DND-41 (cell line): Measurements from ENCODE around the gene STAT6.
A peak's percentile ranks its signal among the peaks of the same experiment; 100 is the strongest.

Experiments
- ATAC-seq: fragments of 200-7000 bp; cut with Tn5 transposase; 3 replicates; pipeline ENCODE4 v1.9.1; 2021; ENCODE audit warnings: low read depth; ENCODE audit not compliant: insufficient read depth
- DNase-seq: peaks from one replicate; pipeline ENCODE4 v3.0.0-alpha.2; 2020
- H2AFZ ChIP-seq: 2 replicates; pipeline ENCODE4 v1.6.0; 2012; ENCODE audit warnings: low read depth, low read length
- H3K27ac ChIP-seq: 2 replicates; pipeline ENCODE4 v1.5.1; 2012; ENCODE audit warnings: low read length, inconsistent platforms
- H3K27me3 ChIP-seq: fragments of 200-600 bp; sonication (generic); 2 replicates; pipeline ENCODE4 v1.6.0; 2012; ENCODE audit warnings: low read length, mild to moderate bottlenecking, inconsistent platforms; ENCODE audit not compliant: insufficient read depth, poor library complexity
- H3K36me3 ChIP-seq: 2 replicates; pipeline ENCODE4 v1.5.1; 2012; ENCODE audit warnings: low read length, inconsistent platforms; ENCODE audit not compliant: insufficient read depth
- H3K4me1 ChIP-seq: 2 replicates; pipeline ENCODE4 v1.5.1; 2012; ENCODE audit warnings: mild to moderate bottlenecking, low read length; ENCODE audit not compliant: insufficient read depth
- H3K4me2 ChIP-seq: 2 replicates; pipeline ENCODE4 v1.6.0; 2012; ENCODE audit warnings: mild to moderate bottlenecking, moderate library complexity, low read length, inconsistent platforms; ENCODE audit not compliant: insufficient read depth
- H3K4me3 ChIP-seq, 2 experiments: fragments of 200-600 bp in 1 of 2; shearing (Covaris generic) in 1 of 2; 2 replicates each; pipeline ENCODE4 v1.5.1; 2012 to 2016; ENCODE audit warnings: inconsistent platforms in 2 of 2, low read length in 2 of 2, mild to moderate bottlenecking in 2 of 2, low read depth in 1 of 2, moderate library complexity in 1 of 2
- H3K79me2 ChIP-seq: 2 replicates; pipeline ENCODE4 v1.6.0; 2012; ENCODE audit warnings: low read length, inconsistent platforms; ENCODE audit not compliant: insufficient read depth
- H3K9ac ChIP-seq: 2 replicates; pipeline ENCODE4 v1.6.0; 2012; ENCODE audit warnings: low read depth, mild to moderate bottlenecking, inconsistent platforms, low read length, moderate library complexity
- H3K9me3 ChIP-seq: 2 replicates; pipeline ENCODE4 v1.5.1; 2012; ENCODE audit warnings: low read length, moderate library complexity, mild to moderate bottlenecking, inconsistent platforms; ENCODE audit not compliant: insufficient read depth, severe bottlenecking
- H4K20me1 ChIP-seq: 2 replicates; pipeline ENCODE4 v1.6.0; 2012; ENCODE audit warnings: low read length; ENCODE audit not compliant: insufficient read depth
- EZH2 ChIP-seq: IDR thresholded peaks from 3 replicates; pipeline ENCODE4 v1.6.1; 2012; ENCODE audit warnings: borderline replicate concordance, low read depth, mild to moderate bottlenecking, moderate library complexity, low read length, inconsistent platforms; ENCODE audit not compliant: severe bottlenecking
- TF ChIP-seq, protein P1 (sequence below): IDR thresholded peaks from 2 replicates; pipeline ENCODE4 v1.5.1; 2012; ENCODE audit warnings: borderline replicate concordance, low read length, moderate library complexity, mild to moderate bottlenecking; ENCODE audit not compliant: poor library complexity, severe bottlenecking; ENCODE audit errors: extremely low read depth

The STAT6 gene

GRCh38 chr12:57104292-57104910, 6.8 kb downstream of the STAT6 start:
- Histone ChIP-seq H3K36me3 (peaks cover 45% of the 10 kb centered on the region), H2AFZ (no peak overlapping the region), H3K27ac (no peak overlapping the region), H3K4me2 (no peak overlapping the region), H3K27me3 (no peaks in the 10 kb centered on the region), H3K79me2 (0 out of 2 replicates have a peak, but pooled peaks cover 2% of the 10 kb centered on the region), H3K9me3 (no peaks in the 10 kb centered on the region), H3K9ac (no peak overlapping the region), H3K4me1 (peaks cover 2% of the 10 kb centered on the region), H4K20me1 (peaks cover 4% of the 10 kb centered on the region; the same call in 1 of the 2 replicates), H3K4me3 (no peak overlapping the region)
- no peak for DNase-seq
- no peak for TF ChIP-seq EZH2
- TF ChIP-seq, protein P1, sequence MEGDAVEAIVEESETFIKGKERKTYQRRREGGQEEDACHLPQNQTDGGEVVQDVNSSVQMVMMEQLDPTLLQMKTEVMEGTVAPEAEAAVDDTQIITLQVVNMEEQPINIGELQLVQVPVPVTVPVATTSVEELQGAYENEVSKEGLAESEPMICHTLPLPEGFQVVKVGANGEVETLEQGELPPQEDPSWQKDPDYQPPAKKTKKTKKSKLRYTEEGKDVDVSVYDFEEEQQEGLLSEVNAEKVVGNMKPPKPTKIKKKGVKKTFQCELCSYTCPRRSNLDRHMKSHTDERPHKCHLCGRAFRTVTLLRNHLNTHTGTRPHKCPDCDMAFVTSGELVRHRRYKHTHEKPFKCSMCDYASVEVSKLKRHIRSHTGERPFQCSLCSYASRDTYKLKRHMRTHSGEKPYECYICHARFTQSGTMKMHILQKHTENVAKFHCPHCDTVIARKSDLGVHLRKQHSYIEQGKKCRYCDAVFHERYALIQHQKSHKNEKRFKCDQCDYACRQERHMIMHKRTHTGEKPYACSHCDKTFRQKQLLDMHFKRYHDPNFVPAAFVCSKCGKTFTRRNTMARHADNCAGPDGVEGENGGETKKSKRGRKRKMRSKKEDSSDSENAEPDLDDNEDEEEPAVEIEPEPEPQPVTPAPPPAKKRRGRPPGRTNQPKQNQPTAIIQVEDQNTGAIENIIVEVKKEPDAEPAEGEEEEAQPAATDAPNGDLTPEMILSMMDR, result no peak
- ATAC-seq, result no peak

GRCh38 chr12:57103856-57104255, 7.3 kb downstream of the STAT6 start:
- no peak overlapping the region for H2AFZ ChIP-seq
- no peak overlapping the region for H3K9ac ChIP-seq
- H3K4me3 ChIP-seq, result no peak overlapping the region
- no peaks in the 10 kb centered on the region for H3K79me2 ChIP-seq
- H3K4me1 ChIP-seq, result no peaks in the 10 kb centered on the region
- no peaks in the 10 kb centered on the region for H3K9me3 ChIP-seq
- TF ChIP-seq, protein P1, result no peak
- no peak for TF ChIP-seq EZH2
- no peaks in the 10 kb centered on the region for H3K27me3 ChIP-seq
- H4K20me1 ChIP-seq, result peaks cover 4% of the 10 kb centered on the region; the same call in 1 of the 2 replicates
- no peak overlapping the region for H3K27ac ChIP-seq
- no peak for ATAC-seq
- no peak overlapping the region for H3K4me2 ChIP-seq
- no peak for DNase-seq
- H3K36me3 ChIP-seq, result peaks cover 51% of the 10 kb centered on the region

GRCh38 chr12:57101892-57102695, 9.1 kb downstream of the STAT6 start:
- H3K36me3 ChIP-seq, result peaks cover 59% of the 10 kb centered on the region
- no peak overlapping the region for H3K9ac ChIP-seq
- ATAC-seq (peak; percentile 23; the same call in 1 of the 3 replicates), DNase-seq (no peak)
- no peaks in the 10 kb centered on the region for H3K4me1 ChIP-seq
- H3K27ac ChIP-seq, result no peak overlapping the region
- no peak overlapping the region for H3K4me2 ChIP-seq
- H2AFZ ChIP-seq, result no peak overlapping the region
- TF ChIP-seq, protein P1, result no peak
- TF ChIP-seq EZH2, result no peak
- no peaks in the 10 kb centered on the region for H3K9me3 ChIP-seq
- H3K27me3 ChIP-seq, result no peaks in the 10 kb centered on the region
- H3K79me2 ChIP-seq, result no peaks in the 10 kb centered on the region
- no peak overlapping the region for H3K4me3 ChIP-seq
- H4K20me1 ChIP-seq, result no peaks in the 10 kb centered on the region
